Measurements from ENCODE around the gene RUFY2. TPM values are rescaled to one million over a fixed set of nuclear protein-coding genes. Genes with fewer than 3 reads are reported as not detected.
"Not testable (repeated sequence)": the region's sequence is repeated elsewhere in the genome, so short reads cannot be mapped to it uniquely, and the experiment has no call there.

Gene RUFY2
- total RNA-seq, 1 donor from 2014 or later, result 22.4 TPM

DNA sequence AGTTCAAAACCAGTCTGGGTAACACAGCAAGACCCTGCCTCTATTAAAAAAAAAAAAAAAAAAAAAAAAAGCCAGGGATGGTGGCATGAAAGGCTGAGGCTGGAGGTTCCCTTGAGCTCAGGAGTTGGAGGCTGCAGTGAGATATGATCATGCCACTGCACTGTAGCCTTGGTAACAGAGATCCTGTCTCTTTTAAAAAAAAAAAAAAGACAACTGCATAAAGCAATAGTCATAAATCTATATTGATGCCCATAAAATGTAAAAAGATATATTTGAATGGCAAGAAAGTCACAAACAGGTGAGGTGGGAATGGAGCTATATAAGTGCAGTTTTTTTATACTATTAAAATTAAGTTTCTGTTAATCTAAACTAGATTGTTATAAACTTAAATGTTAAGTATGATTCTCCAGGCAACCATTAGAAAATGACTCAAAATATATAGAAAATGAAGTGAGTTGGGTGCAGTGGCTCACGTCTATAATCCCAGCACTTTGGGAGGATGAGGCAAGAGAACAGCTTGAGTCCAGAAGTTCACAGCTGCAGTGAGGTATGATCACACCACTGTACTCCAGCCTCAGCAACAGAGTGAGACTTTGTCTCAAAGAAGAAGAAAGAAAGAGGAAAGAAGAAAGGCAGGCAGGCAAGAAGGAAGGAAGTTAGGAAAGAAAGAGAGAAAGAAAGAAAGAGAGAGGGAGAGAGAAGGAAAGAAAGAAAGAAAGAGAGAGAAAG lies 88.6 kb downstream of the RUFY2 start:
- H3K36me3 Mint-ChIP-seq (ENCODE audit: low read depth), result peaks cover 12% of the 10 kb centered on the region
- TF ChIP-seq, protein P1, sequence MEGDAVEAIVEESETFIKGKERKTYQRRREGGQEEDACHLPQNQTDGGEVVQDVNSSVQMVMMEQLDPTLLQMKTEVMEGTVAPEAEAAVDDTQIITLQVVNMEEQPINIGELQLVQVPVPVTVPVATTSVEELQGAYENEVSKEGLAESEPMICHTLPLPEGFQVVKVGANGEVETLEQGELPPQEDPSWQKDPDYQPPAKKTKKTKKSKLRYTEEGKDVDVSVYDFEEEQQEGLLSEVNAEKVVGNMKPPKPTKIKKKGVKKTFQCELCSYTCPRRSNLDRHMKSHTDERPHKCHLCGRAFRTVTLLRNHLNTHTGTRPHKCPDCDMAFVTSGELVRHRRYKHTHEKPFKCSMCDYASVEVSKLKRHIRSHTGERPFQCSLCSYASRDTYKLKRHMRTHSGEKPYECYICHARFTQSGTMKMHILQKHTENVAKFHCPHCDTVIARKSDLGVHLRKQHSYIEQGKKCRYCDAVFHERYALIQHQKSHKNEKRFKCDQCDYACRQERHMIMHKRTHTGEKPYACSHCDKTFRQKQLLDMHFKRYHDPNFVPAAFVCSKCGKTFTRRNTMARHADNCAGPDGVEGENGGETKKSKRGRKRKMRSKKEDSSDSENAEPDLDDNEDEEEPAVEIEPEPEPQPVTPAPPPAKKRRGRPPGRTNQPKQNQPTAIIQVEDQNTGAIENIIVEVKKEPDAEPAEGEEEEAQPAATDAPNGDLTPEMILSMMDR (conservative IDR thresholded peaks at IDR 0.05), result no peak
- H3K4me1 Mint-ChIP-seq, result no peaks in the 10 kb centered on the region
- no peak overlapping the region for H3K4me3 Mint-ChIP-seq
- DNase-seq (ENCODE audit: low read depth, low spot score), result no peak
- H3K27me3 Mint-ChIP-seq (ENCODE audit: low read depth), result no peaks in the 10 kb centered on the region
- peaks cover 7% of the 10 kb centered on the region for H3K9me3 Mint-ChIP-seq
- no peak overlapping the region for H3K27ac Mint-ChIP-seq (ENCODE audit: unreplicated experiment)

DNA sequence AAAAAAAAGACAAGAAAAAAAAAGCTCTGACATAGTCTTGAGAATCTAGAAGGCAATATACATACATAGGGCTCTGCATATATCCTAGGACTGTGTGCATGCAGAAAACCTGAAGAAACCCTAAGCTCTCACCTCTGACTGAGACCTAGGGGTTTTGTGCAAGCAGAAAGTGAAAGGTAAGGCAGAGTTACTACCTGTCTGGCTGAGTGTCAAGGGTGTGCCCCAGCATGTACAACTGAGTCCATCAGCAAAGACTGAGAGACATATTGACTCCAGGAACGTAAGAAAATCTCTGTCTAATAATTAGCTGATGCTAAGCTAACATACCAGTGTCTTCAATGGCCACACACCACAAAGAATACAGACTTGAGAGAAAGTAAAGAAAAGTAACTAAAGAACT lies 91.5 kb downstream of the RUFY2 start:
- H3K27me3 Mint-ChIP-seq (ENCODE audit: low read depth), result no peaks in the 10 kb centered on the region
- H3K4me3 Mint-ChIP-seq, result no peak overlapping the region
- peaks cover 9% of the 10 kb centered on the region for H3K9me3 Mint-ChIP-seq
- peaks cover 12% of the 10 kb centered on the region for H3K36me3 Mint-ChIP-seq (ENCODE audit: low read depth)
- DNase-seq (ENCODE audit: low read depth, low spot score), result no peak
- H3K4me1 Mint-ChIP-seq, result no peaks in the 10 kb centered on the region
- TF ChIP-seq, protein P1 (conservative IDR thresholded peaks at IDR 0.05), result no peak
- no peak overlapping the region for H3K27ac Mint-ChIP-seq (ENCODE audit: unreplicated experiment)

DNA sequence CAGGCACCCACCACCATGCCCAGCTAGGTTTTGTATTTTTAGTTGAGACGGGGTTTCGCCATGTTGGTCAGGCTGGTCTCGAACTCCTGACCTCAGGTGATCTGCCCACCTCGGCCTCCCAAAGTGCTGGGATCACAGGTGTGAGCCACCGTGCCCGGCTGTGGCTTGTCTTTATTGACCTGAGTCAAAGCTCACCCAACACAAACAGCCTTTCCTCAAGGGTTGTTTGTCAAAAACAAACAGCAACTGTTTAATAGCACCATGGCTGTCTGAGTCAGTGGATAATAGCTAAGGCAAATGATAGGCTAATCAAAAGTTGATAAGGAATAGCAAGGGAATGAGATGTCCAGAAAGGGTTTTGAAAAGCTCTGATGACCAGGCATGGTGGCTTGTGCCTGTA lies 92.1 kb downstream of the RUFY2 start:
- DNase-seq (ENCODE audit: low read depth, low spot score); H3K27ac Mint-ChIP-seq (ENCODE audit: unreplicated experiment): not testable (repeated sequence)
- peaks cover 12% of the 10 kb centered on the region for H3K36me3 Mint-ChIP-seq (ENCODE audit: low read depth)

DNA sequence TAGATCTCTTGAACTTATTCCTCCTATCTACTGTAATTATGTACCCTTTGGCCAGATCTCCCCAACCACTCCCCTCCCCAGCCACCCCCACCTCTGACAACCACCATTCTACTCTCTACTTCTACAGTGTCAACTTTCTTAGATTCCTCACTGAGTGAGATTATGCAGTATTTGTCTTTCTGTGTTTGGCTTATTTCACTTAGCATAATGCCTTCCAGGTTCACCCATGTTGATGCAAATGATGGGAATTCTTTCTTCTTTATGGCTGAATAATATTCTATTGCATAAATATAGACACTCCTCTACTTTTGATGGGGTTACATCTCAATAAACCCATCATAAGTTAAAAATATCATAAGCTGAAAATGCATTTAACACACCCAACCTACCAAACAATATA lies 96.5 kb downstream of the RUFY2 start:
- no peak overlapping the region for H3K4me3 Mint-ChIP-seq
- H3K27ac Mint-ChIP-seq (ENCODE audit: unreplicated experiment), result no peak overlapping the region
- no peaks in the 10 kb centered on the region for H3K36me3 Mint-ChIP-seq (ENCODE audit: low read depth)
- no peaks in the 10 kb centered on the region for H3K27me3 Mint-ChIP-seq (ENCODE audit: low read depth)
- peaks cover 2% of the 10 kb centered on the region for H3K9me3 Mint-ChIP-seq
- TF ChIP-seq, protein P1 (conservative IDR thresholded peaks at IDR 0.05), result no peak
- no peaks in the 10 kb centered on the region for H3K4me1 Mint-ChIP-seq
- no peak for DNase-seq (ENCODE audit: low read depth, low spot score)

More for the DNA sequence above, 92.1 kb downstream of the RUFY2 start:
- H3K4me1 Mint-ChIP-seq; H3K27me3 Mint-ChIP-seq (ENCODE audit: low read depth); H3K4me3 Mint-ChIP-seq; H3K9me3 Mint-ChIP-seq: not testable (repeated sequence)

DNA sequence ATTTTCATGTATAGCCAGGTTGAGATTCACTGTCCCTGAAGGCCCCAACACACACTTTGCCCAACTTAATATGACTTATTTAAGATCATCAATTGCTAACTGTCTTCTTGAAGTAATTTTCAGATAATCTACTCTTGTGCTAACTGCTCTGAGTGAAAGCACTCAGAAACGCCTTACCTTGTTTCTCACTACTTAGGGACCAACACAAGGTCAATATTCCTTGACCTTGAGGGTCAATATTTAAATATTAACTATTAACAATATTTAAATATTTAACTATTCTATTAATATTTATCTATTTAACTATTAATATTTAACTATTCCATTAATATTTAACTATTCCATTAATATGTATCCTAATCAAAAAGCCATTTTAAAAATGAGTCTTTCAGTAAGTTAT lies 101.2 kb downstream of the RUFY2 start:
- H3K4me3 Mint-ChIP-seq, result no peak overlapping the region
- H3K36me3 Mint-ChIP-seq (ENCODE audit: low read depth), result no peaks in the 10 kb centered on the region

DNA sequence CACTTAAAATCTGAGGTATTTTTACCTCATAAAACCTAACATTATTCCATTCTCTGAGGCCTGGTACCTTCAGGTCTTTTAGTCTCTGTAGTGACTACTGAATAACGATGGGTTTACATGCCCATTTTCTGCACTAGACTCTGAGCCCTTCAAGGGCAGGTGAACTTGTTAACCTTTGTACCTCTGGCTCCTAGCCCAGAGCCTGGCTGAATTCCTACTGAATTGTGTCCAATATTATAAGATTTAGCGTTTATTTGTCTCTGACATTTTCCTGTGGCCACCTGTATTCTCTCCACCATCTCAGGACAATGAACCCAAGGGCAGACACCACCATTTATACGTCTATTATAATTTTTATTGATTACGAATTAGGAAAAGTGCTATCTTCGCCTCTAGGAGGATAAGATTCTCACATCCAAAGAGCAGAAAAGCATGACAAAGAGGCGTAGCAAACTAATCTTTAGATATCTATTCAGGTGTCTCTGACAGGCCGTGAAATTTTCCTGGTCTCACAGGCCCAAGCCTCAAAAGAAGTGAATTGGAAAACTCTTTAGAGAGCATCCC lies 103.1 kb downstream of the RUFY2 start:
- DNase-seq (ENCODE audit: low read depth, low spot score), result no peak
- peaks cover 3% of the 10 kb centered on the region for H3K4me1 Mint-ChIP-seq
- H3K27me3 Mint-ChIP-seq (ENCODE audit: low read depth), result no peaks in the 10 kb centered on the region
- no peaks in the 10 kb centered on the region for H3K9me3 Mint-ChIP-seq
- H3K4me3 Mint-ChIP-seq, result no peak overlapping the region
- no peak overlapping the region for H3K27ac Mint-ChIP-seq (ENCODE audit: unreplicated experiment)
- H3K36me3 Mint-ChIP-seq (ENCODE audit: low read depth), result no peaks in the 10 kb centered on the region
- TF ChIP-seq, protein P1 (conservative IDR thresholded peaks at IDR 0.05), result no peak

More for the DNA sequence above, 101.2 kb downstream of the RUFY2 start:
- no peaks in the 10 kb centered on the region for H3K9me3 Mint-ChIP-seq
- DNase-seq (ENCODE audit: low read depth, low spot score), result no peak
- H3K27ac Mint-ChIP-seq (ENCODE audit: unreplicated experiment), result no peak overlapping the region
- peaks cover 3% of the 10 kb centered on the region for H3K4me1 Mint-ChIP-seq
- H3K27me3 Mint-ChIP-seq (ENCODE audit: low read depth), result no peaks in the 10 kb centered on the region
- TF ChIP-seq, protein P1 (conservative IDR thresholded peaks at IDR 0.05), result no peak

All from neural crest cell (in vitro differentiated cells).